Heart left ventricle (tissue), 16 donors: ENCODE data around the gene FDXACB1. TPM values are rescaled to one million over a fixed set of nuclear protein-coding genes. Genes with fewer than 3 reads are reported as not detected.

Experiments used
- ATAC-seq, 4 donors: fragments of 200-7000 bp; cut with Tn5 transposase; one replicate each; pipeline ENCODE4 v1.9.1; 2020 to 2022; ENCODE audit warnings: moderate library complexity in 4 of 4, mild to moderate bottlenecking in 3 of 4, moderate number of reproducible peaks in 1 of 4
- DNase-seq, 5 donors: peaks; one replicate each; pipeline ENCODE4 v3.0.0-alpha.2; 2020
- H3K27ac ChIP-seq, 12 donors: fragments of 200-600 bp; sonication (generic) in 4 of 12; one replicate each; pipeline versions ENCODE4 v1.5.0 to v1.8.0; 2016 to 2022; ENCODE audit warnings: mild to moderate bottlenecking in 2 of 12
- H3K27me3 ChIP-seq, 9 donors: fragments of 200-600 bp; sonication (generic) in 2 of 9; one replicate each; pipeline versions ENCODE4 v1.5.1 to v1.8.0; 2016 to 2022; ENCODE audit warnings: mild to moderate bottlenecking in 3 of 9
- H3K36me3 ChIP-seq, 9 donors: fragments of 200-600 bp; sonication (generic) in 2 of 9; one replicate each; pipeline versions ENCODE4 v1.5.0 to v1.8.0; 2018 to 2022; ENCODE audit warnings: mild to moderate bottlenecking in 2 of 9
- H3K4me1 ChIP-seq, 12 donors: fragments of 200-600 bp; sonication (generic) in 4 of 12; one replicate each; pipeline versions ENCODE4 v1.5.0 to v1.8.0; 2016 to 2022; ENCODE audit warnings: mild to moderate bottlenecking in 3 of 12
- H3K4me3 ChIP-seq, 12 donors: fragments of 200-600 bp; sonication (generic) in 4 of 12; one replicate each; pipeline versions ENCODE4 v1.5.0 to v1.8.0; 2017 to 2022; ENCODE audit warnings: mild to moderate bottlenecking in 9 of 12, moderate library complexity in 4 of 12
- H3K9me3 ChIP-seq, 12 donors: fragments of 200-600 bp; sonication (generic) in 4 of 12; one replicate each; pipeline versions ENCODE4 v1.5.0 to v1.8.0; 2016 to 2022; ENCODE audit warnings: mild to moderate bottlenecking in 1 of 12
- POLR2A ChIP-seq, 2 donors: fragments of 450-650 bp; IDR thresholded peaks; one replicate each; pipeline ENCODE4 v1.6.1; 2017; ENCODE audit warnings: antibody characterized with exemption in 2 of 2, mild to moderate bottlenecking in 2 of 2, moderate library complexity in 2 of 2
- WGBS, 4 donors: extraction: QIAGEN DNeasy Blood & Tissue Kit in 2 of 4; methylation state at CpG; one replicate each; pipeline versions ENCODE4 v1.1.5 to v1.1.7; 2013 to 2018; 5-methylcytosine and 5-hydroxymethylcytosine counted together
- intact Hi-C, 10 donors: fragments of 100-400 bp; cut with DNase I; formaldehyde crosslinking; loops; one replicate each; pipeline versions ENCODE4 v1.11.1 to v1.14.2; 2022
- polyA plus RNA-seq, 2 donors: library from polyadenylated mRNA; stranded (reverse); fragments of 200-250 nt; gene quantifications; one replicate each; pipeline ENCODE4 v1.2.3, GENCODE V29; 2013
- total RNA-seq, 9 donors: library from RNA; depleted of rRNA in 2 of 9; stranded (reverse); fragments of >200 nt in 2 of 9; fragmentation: NEBNext Ultra II Directional in 3 of 9; extraction: Animal tissue kit (Norgen Biotek cat#: 25700) in 3 of 9; gene quantifications; one replicate each; pipeline versions ENCODE4 v1.1.0 to v1.2.4, GENCODE V29; 2016 to 2023
- TF ChIP-seq, protein P1 (sequence below), 12 donors: fragments of 200-600 bp; sonication (generic) in 4 of 12; IDR thresholded peaks; one replicate each; pipeline versions ENCODE4 v1.5.0 to v1.8.0; 2018 to 2022; ENCODE audit warnings: antibody characterized with exemption in 12 of 12, mild to moderate bottlenecking in 5 of 12
- donor health status: ischemic (EF 13 %, LVEDD 7.1; RV severe dilation, severe dysfunction).
- donor health status: healthy with polysubstance abuse.
- donor health status: DM: no; HTN: yes; CAD: no.
- donor health status: DM: no; HTN: no; CAD: no.
- donor health status: ischemic (EF 25% LVEDD 6.9; RV normal size, moderate dysfunction).
- donor health status: ischemic (EF 25% LVEDD 5.7; RV mildly dilated, moderate dysfunction).
- donor health status: healthy.
- donor health status: DM: yes; HTN: yes; CAD: no.
- donor health status: ischemic (EF 35%, LVEDD 5.7; RV mildly dilated, moderate dysfunction).
- donor health status: nonischemic (EF 11% LVEDD 7.7; RV severe dilation, severe dysfunction).
- donor health status: DM: yes; HTN: yes; CAD: no.
- donor health status: PGD.
- donor health status: ischemic (EF 29% LVEDD 5.4; RV normal size, mild dysfunction).
- donor health status: nonischemic (EF 23%, LVEDD 6.1; RV moderate dilation, normal function).

The FDXACB1 gene
- total and polyA plus RNA-seq, 11 donors = 0.69 to 2.0 (median 1.1) TPM

DNA sequence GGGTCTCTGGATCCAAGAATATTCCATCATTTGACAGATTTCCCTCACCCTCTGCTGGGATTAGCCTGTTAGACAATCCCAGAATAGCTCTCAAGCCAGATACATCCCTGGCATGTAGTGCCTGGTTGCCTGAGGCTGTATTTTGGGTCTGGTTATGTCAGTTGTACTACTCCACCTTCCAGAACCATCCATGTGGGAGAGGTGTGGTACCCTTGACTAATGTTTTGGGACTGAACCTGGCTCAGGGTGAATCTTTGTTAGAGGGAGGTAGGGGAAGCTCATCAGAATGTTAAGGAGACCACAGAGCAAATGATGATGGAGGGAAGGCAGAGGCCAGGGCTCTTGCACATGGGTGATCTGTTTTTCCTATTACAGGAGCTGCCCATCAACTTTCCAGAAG, 45.0 kb upstream of the FDXACB1 start:
- no peak for ATAC-seq
- peak in 1 of 5 donors; percentile 15 for DNase-seq
- TF ChIP-seq, protein P1, sequence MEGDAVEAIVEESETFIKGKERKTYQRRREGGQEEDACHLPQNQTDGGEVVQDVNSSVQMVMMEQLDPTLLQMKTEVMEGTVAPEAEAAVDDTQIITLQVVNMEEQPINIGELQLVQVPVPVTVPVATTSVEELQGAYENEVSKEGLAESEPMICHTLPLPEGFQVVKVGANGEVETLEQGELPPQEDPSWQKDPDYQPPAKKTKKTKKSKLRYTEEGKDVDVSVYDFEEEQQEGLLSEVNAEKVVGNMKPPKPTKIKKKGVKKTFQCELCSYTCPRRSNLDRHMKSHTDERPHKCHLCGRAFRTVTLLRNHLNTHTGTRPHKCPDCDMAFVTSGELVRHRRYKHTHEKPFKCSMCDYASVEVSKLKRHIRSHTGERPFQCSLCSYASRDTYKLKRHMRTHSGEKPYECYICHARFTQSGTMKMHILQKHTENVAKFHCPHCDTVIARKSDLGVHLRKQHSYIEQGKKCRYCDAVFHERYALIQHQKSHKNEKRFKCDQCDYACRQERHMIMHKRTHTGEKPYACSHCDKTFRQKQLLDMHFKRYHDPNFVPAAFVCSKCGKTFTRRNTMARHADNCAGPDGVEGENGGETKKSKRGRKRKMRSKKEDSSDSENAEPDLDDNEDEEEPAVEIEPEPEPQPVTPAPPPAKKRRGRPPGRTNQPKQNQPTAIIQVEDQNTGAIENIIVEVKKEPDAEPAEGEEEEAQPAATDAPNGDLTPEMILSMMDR (IDR thresholded peaks at IDR 0.05) = no peak
- TF ChIP-seq POLR2A (IDR thresholded peaks at IDR 0.05) = no peak
- H3K36me3 ChIP-seq = no peaks in the 10 kb centered on the region
- H3K9me3 ChIP-seq = no peaks in the 10 kb centered on the region
- peaks cover 0 to 60% (median 37%) of the 10 kb centered on the region in 12 donors for H3K4me1 ChIP-seq
- intact Hi-C loops = loop anchor here in 2 of 10 donors (5.0 to 10.0 kb wide), 2 partner anchors 47 to 161 kb away; partner anchors contain the start of genes CFAP68 (in 1 of the 2), FDXACB1 (in 1 of the 2), SDHD (in 1 of the 2) and TIMM8B (in 1 of the 2)
- H3K4me3 ChIP-seq = peak overlapping the region in 6 of 12 donors; percentile 25 to 50 (median 31)
- no peaks in the 10 kb centered on the region for H3K27me3 ChIP-seq
- H3K27ac ChIP-seq = peak overlapping the region; percentile 74 to 98 (median 91)

- H3K36me3 ChIP-seq = no peaks in the 10 kb centered on the region
- TF ChIP-seq POLR2A (IDR thresholded peaks at IDR 0.05) = no peak
- TF ChIP-seq, protein P1 (IDR thresholded peaks at IDR 0.05) = no peak
- DNase-seq = peak in 1 of 5 donors; percentile 15
- no peaks in the 10 kb centered on the region for H3K27me3 ChIP-seq
- 6 to 26% (median 16%) methylated on average over 5 of the region's 5 CpGs for WGBS, 4 donors
- H3K4me1 ChIP-seq = peaks cover 0 to 66% (median 39%) of the 10 kb centered on the region in 12 donors
- peak overlapping the region; percentile 74 to 98 (median 91) for H3K27ac ChIP-seq
- no peaks in the 10 kb centered on the region for H3K9me3 ChIP-seq
- ATAC-seq = peak in 1 of 4 donors; percentile 2
- intact Hi-C loops = loop anchor here in 2 of 10 donors (5.0 to 10.0 kb wide), 2 partner anchors 46 to 161 kb away; partner anchors contain the start of genes CFAP68 (in 1 of the 2), FDXACB1 (in 1 of the 2), SDHD (in 1 of the 2) and TIMM8B (in 1 of the 2)
- H3K4me3 ChIP-seq = peak overlapping the region in 9 of 12 donors; percentile 5 to 50 (median 26)
Measured at GRCh38 chr11:111923351-111923788, 44.4 kb upstream of the FDXACB1 start.

- WGBS, 4 donors = 4 to 6% (median 5%) methylated on average over 2 of the region's 2 CpGs
- H3K27me3 ChIP-seq = no peaks in the 10 kb centered on the region
- ATAC-seq = peak in 3 of 4 donors; percentile 16 to 39 (median 33)
- peaks cover 0 to 71% (median 39%) of the 10 kb centered on the region in 12 donors for H3K4me1 ChIP-seq
- H3K27ac ChIP-seq = peak overlapping the region; percentile 74 to 98 (median 91)
- no peaks in the 10 kb centered on the region for H3K9me3 ChIP-seq
- H3K4me3 ChIP-seq = peak overlapping the region in 9 of 12 donors; percentile 5 to 50 (median 26)
- no peaks in the 10 kb centered on the region for H3K36me3 ChIP-seq
- TF ChIP-seq, protein P1 (IDR thresholded peaks at IDR 0.05) = no peak
- TF ChIP-seq POLR2A (IDR thresholded peaks at IDR 0.05) = no peak
- peak in 3 of 5 donors; percentile 46 to 80 (median 68) for DNase-seq
- intact Hi-C loops = loop anchor here in 2 of 10 donors (5.0 to 10.0 kb wide), 2 partner anchors 46 to 162 kb away; partner anchors contain the start of genes CFAP68 (in 1 of the 2), FDXACB1 (in 1 of the 2), SDHD (in 1 of the 2) and TIMM8B (in 1 of the 2)
Measured at GRCh38 chr11:111922803-111923202, 43.8 kb upstream of the FDXACB1 start.

DNA sequence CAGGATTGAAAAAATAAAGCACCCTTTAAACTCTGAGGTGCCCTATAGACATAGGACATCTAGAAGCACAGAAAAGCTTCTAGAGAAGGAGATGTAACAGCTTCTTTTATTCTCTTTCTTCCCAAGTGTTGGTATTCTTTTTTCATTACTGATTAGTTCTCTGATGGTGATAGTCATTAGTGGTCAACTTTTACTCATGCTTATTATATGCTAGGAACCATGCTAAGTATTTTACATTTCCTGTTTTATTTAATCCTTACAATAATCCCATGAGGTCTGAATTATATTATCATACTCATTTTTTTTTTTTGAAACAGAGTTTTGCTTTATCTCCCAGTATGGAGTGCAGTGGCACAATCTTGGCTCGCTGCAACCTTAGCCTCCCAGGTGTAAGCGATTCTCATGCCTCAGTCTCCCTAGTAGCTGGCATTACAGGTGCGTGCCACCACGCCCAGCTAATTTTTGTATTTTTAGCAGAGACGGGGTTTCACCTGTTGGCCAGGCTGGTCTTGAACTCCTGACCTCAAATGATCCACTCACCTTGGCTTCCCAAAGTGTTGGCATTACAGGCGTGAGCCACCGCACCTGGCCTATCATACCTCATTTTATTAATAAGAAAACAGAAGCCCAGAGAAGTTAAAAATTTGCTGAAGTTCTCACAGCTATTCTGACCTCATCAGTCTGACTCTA, 42.7 kb upstream of the FDXACB1 start:
- no peak for ATAC-seq
- no peaks in the 10 kb centered on the region for H3K27me3 ChIP-seq
- 88 to 91% (median 90%) methylated on average over 7 of the region's 7 CpGs for WGBS, 4 donors
- TF ChIP-seq POLR2A (IDR thresholded peaks at IDR 0.05) = no peak
- TF ChIP-seq, protein P1 (IDR thresholded peaks at IDR 0.05) = no peak
- no peak overlapping the region for H3K4me3 ChIP-seq
- no peak for DNase-seq
- H3K36me3 ChIP-seq = no peaks in the 10 kb centered on the region
- H3K27ac ChIP-seq = peak overlapping the region in 7 of 12 donors; percentile 88 to 98 (median 93)
- H3K9me3 ChIP-seq = no peaks in the 10 kb centered on the region
- peaks cover 0 to 65% (median 34%) of the 10 kb centered on the region in 12 donors for H3K4me1 ChIP-seq
- intact Hi-C loops = loop anchor here in 2 of 10 donors (5.0 to 10.0 kb wide), 2 partner anchors 44 to 163 kb away; partner anchors contain the start of genes CFAP68 (in 1 of the 2), FDXACB1 (in 1 of the 2), SDHD (in 1 of the 2) and TIMM8B (in 1 of the 2)
